Measurements from ENCODE around the gene SHLD1.
"Not testable (repeated sequence)": the region's sequence is repeated elsewhere in the genome, so short reads cannot be mapped to it uniquely, and the experiment has no call there.

SHLD1 gene

DNA sequence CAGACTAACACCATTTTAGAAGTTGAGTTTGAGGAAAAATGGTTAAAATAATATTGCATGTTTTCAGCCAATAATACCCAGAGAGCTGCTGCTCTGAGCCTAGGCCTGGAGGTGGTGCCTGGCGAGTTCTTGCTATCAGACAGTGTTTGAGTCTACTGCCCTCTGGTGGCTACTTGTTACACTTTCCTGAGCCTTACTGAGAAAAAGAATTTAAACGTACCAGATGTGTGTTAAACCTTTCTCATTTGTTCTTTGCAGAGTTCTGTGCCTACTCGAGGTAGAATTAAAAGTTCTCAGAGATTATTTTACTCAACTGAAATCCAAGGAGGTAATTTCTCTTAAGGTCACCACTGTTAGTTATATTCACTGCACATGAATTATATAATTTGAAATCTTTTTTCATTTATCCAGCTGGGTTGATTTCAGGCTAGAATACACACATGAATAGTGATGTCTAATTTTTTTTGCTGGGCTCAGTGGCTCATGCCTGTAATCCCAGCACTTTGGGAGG, 38.2 kb downstream of the SHLD1 start:
- Histone ChIP-seq H3K9me3 (ENCODE audit: control insufficient read depth in 5 of 5, low read length in 5 of 5) (no peaks in the 10 kb centered on the region), H3K27me3 (ENCODE audit: control insufficient read depth in 5 of 5, insufficient read depth in 4 of 5, low read length in 5 of 5) (no peaks in the 10 kb centered on the region), H3K27ac (ENCODE audit: low read depth, low read length) (no peak overlapping the region), H3K36me3 (ENCODE audit: control insufficient read depth in 5 of 5, insufficient read depth in 5 of 5, low read length in 5 of 5) (peaks cover 0 to 14% (median 0%) of the 10 kb centered on the region in 5 donors), H3K4me1 (ENCODE audit: control insufficient read depth in 5 of 5, insufficient read depth in 5 of 5, low read length in 5 of 5) (peaks cover 0 to 22% (median 18%) of the 10 kb centered on the region in 5 donors), H3K9ac (ENCODE audit: low read length in 5 of 5) (no peak overlapping the region), H3K4me3 (ENCODE audit: low read depth in 1 of 5, low read length in 5 of 5) (no peak overlapping the region)

DNA sequence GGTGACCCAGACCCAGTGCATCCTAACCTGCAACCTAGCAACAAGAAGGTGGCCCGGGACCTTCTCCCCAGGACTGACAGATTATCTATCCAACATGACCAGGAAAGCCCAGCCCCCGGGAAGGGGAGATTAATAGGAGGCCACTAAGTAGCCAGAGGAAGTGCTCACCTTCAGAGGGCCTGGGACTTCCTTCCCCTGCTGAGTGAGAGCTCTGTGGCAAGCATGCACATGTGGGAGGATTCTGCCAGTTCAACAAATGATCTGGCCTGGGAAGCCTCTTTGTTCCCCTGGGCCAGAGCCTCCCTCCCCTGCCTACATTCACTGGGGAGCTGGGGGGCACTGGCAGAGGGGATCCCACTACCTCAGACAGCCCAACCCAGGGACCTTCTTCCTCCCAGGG, 39.6 kb downstream of the SHLD1 start:
- H3K9ac ChIP-seq (ENCODE audit: low read length in 5 of 5): no peak overlapping the region
- H3K4me1 ChIP-seq (ENCODE audit: control insufficient read depth in 5 of 5, insufficient read depth in 5 of 5, low read length in 5 of 5): peaks cover 0 to 22% (median 18%) of the 10 kb centered on the region in 5 donors
- H3K4me3 ChIP-seq (ENCODE audit: low read depth in 1 of 5, low read length in 5 of 5): no peak overlapping the region
- no peak overlapping the region for H3K27ac ChIP-seq (ENCODE audit: low read depth, low read length)
- H3K36me3 ChIP-seq (ENCODE audit: control insufficient read depth in 5 of 5, insufficient read depth in 5 of 5, low read length in 5 of 5): peaks cover 0 to 11% (median 0%) of the 10 kb centered on the region in 5 donors
- no peaks in the 10 kb centered on the region for H3K9me3 ChIP-seq (ENCODE audit: control insufficient read depth in 5 of 5, low read length in 5 of 5)
- H3K27me3 ChIP-seq (ENCODE audit: control insufficient read depth in 5 of 5, insufficient read depth in 4 of 5, low read length in 5 of 5): no peaks in the 10 kb centered on the region

DNA sequence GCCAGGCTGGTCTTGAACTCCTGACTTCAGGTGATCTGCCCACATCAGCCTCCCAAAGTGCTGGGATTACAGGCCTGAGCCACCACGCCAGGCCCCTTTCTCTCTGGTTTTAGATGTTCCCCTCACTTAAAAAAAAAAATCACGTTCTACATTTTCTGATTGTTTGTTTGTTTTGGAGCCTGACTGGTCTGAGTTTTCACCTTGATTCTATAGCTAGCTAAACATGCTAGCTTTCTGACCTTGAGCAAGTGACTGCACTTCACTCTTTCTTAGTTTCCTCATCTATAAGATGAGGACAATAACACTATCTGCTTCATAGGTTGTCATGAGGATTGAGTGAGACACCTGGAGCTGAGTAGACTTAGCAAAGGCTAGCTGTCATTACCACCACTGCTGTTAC, 43.7 kb downstream of the SHLD1 start:
- no peaks in the 10 kb centered on the region for H3K9me3 ChIP-seq (ENCODE audit: control insufficient read depth in 5 of 5, low read length in 5 of 5)
- H3K27ac ChIP-seq (ENCODE audit: low read depth, low read length): no peak overlapping the region

DNA sequence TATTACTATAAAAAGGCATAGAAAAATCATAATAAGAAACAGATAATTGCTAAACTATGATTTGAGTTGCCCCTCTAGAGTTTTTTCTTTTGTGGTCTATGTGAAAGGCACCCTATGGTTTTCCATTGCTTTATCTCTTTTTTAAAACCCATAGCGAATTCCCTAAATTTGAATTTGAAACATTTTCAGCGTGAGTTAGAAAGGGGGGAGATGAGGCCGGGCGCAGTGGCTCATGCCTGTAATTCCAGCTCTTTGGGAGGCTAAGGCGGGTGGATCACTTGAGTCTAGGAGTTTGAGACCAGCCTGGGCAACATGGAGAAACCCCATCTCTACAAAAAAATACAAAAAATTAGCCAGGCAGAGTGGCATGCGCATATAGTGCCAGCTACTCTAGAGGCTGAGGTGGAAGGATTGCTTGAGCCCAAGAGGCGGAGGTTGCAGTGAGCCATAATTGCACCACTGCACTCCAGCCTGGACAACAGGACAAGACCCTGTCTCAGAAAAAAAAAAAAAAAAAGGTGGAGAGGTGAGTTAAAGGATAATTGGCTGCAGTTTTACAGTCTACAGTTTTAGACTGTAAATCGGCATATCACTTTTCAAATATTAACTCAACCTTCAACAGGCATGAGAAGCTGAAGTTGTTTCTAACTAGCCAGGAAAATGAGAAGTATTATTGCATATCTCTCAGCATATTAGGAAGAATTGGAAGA, 46.3 kb downstream of the SHLD1 start:
- peaks cover 0 to 2% (median 0%) of the 10 kb centered on the region in 5 donors for H3K36me3 ChIP-seq (ENCODE audit: control insufficient read depth in 5 of 5, insufficient read depth in 5 of 5, low read length in 5 of 5)
- no peak overlapping the region for H3K27ac ChIP-seq (ENCODE audit: low read depth, low read length)

More for the DNA sequence above, 43.7 kb downstream of the SHLD1 start:
- no peaks in the 10 kb centered on the region for H3K27me3 ChIP-seq (ENCODE audit: control insufficient read depth in 5 of 5, insufficient read depth in 4 of 5, low read length in 5 of 5)
- no peaks in the 10 kb centered on the region for H3K4me1 ChIP-seq (ENCODE audit: control insufficient read depth in 5 of 5, insufficient read depth in 5 of 5, low read length in 5 of 5)
- no peak overlapping the region for H3K4me3 ChIP-seq (ENCODE audit: low read depth in 1 of 5, low read length in 5 of 5)
- peaks cover 0 to 3% (median 0%) of the 10 kb centered on the region in 5 donors for H3K36me3 ChIP-seq (ENCODE audit: control insufficient read depth in 5 of 5, insufficient read depth in 5 of 5, low read length in 5 of 5)
- H3K9ac ChIP-seq (ENCODE audit: low read length in 5 of 5): no peak overlapping the region

DNA sequence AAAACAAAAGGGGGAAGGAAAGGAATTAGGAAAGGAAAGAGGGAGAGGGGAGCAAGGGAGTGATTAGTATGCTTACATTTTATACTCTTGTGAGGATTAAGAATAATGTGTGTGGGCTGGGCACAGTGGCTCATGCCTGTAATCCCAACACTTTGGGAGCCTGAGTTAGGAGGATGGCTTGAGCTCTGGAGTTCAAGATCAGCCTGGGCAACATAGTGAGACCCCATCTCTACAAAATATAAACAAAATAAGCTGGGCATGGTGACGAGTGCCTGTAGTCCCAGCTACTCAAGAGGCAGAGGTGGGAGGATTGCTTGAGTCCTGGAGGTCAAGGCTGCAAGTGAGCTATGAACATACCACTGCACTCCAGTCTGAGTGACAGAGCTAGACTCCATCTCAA, 47.0 kb downstream of the SHLD1 start:
- H3K4me3 ChIP-seq (ENCODE audit: low read depth in 1 of 5, low read length in 5 of 5): no peak overlapping the region
- no peaks in the 10 kb centered on the region for H3K27me3 ChIP-seq (ENCODE audit: control insufficient read depth in 5 of 5, insufficient read depth in 4 of 5, low read length in 5 of 5)
- H3K36me3 ChIP-seq (ENCODE audit: control insufficient read depth in 5 of 5, insufficient read depth in 5 of 5, low read length in 5 of 5): peaks cover 0 to 2% (median 0%) of the 10 kb centered on the region in 5 donors
- no peak overlapping the region for H3K9ac ChIP-seq (ENCODE audit: low read length in 5 of 5)
- no peaks in the 10 kb centered on the region for H3K9me3 ChIP-seq (ENCODE audit: control insufficient read depth in 5 of 5, low read length in 5 of 5)
- no peak overlapping the region for H3K27ac ChIP-seq (ENCODE audit: low read depth, low read length)
- H3K4me1 ChIP-seq (ENCODE audit: control insufficient read depth in 5 of 5, insufficient read depth in 5 of 5, low read length in 5 of 5): no peaks in the 10 kb centered on the region

More for the DNA sequence above, 46.3 kb downstream of the SHLD1 start:
- Histone ChIP-seq H3K9me3 (ENCODE audit: control insufficient read depth in 5 of 5, low read length in 5 of 5) (no peaks in the 10 kb centered on the region), H3K9ac (ENCODE audit: low read length in 5 of 5) (no peak overlapping the region), H3K27me3 (ENCODE audit: control insufficient read depth in 5 of 5, insufficient read depth in 4 of 5, low read length in 5 of 5) (no peaks in the 10 kb centered on the region), H3K4me3 (ENCODE audit: low read depth in 1 of 5, low read length in 5 of 5) (no peak overlapping the region), H3K4me1 (ENCODE audit: control insufficient read depth in 5 of 5, insufficient read depth in 5 of 5, low read length in 5 of 5) (no peaks in the 10 kb centered on the region)

DNA sequence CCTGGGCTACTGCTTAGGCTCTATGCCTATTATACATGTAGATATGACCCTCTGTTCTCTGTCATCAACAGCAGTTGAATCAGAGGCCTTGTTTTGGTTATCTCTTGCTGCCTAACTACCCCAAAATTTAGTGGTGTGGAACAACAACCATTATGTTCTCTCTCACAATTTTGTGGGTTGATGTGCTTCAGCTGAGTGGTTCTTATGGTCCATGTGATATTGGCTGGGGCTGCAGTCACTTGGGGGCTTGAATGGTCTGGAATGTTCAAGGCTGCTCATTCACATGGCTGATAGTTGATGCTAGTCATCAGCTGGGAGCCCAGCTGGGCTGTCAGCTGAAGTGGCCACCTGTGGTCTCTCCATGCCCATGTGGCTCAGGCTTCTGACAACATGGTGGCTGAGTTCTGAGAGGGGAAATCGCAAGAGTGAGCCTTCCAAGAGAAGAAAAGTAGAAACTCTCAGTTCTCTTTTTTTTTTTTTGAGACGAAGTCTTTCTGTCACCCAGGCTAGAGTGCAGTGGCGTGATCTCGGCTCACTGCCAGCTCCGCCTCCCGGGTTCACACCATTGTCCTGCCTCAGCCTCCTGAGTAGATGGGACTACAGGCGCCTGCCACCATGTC, 47.8 kb downstream of the SHLD1 start:
- Histone ChIP-seq H3K9ac (ENCODE audit: low read length in 5 of 5) (no peak overlapping the region), H3K9me3 (ENCODE audit: control insufficient read depth in 5 of 5, low read length in 5 of 5) (no peaks in the 10 kb centered on the region), H3K27me3 (ENCODE audit: control insufficient read depth in 5 of 5, insufficient read depth in 4 of 5, low read length in 5 of 5) (no peaks in the 10 kb centered on the region), H3K4me3 (ENCODE audit: low read depth in 1 of 5, low read length in 5 of 5) (no peak overlapping the region), H3K36me3 (ENCODE audit: control insufficient read depth in 5 of 5, insufficient read depth in 5 of 5, low read length in 5 of 5) (peaks cover 0 to 2% (median 0%) of the 10 kb centered on the region in 5 donors), H3K4me1 (ENCODE audit: control insufficient read depth in 5 of 5, insufficient read depth in 5 of 5, low read length in 5 of 5) (no peaks in the 10 kb centered on the region), H3K27ac (ENCODE audit: low read depth, low read length) (no peak overlapping the region)

DNA sequence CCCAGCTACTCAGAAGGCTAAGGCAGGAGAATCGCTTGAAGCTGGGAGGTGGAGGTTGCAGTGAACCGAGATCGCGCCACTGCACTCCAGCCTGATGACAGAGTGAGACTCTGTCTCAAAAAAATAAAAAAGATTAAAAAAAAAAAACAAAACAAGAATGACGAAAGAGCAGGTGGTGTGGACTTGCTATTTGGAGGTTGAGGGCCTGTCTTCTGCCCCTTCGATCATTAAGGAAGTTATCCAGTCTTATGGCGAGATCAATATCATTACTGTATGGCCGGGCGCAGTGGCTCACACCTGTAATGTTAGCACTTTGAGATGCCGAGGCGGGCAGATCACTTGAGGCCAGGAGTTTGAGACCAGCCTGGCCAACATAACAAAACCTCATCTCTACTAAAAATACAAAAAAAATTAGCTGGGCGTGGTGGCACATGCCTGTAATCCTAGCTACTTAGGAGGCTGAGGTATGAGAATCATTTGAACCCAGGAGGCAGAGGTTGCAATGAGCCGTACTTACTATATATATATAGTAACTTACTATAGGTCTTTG, 53.6 kb downstream of the SHLD1 start:
- H3K4me1 ChIP-seq (ENCODE audit: control insufficient read depth in 5 of 5, insufficient read depth in 5 of 5, low read length in 5 of 5): peaks cover 4 to 12% (median 10%) of the 10 kb centered on the region in 5 donors
- H3K9ac ChIP-seq (ENCODE audit: low read length in 5 of 5); H3K9me3 ChIP-seq (ENCODE audit: control insufficient read depth in 5 of 5, low read length in 5 of 5); H3K27me3 ChIP-seq (ENCODE audit: control insufficient read depth in 5 of 5, insufficient read depth in 4 of 5, low read length in 5 of 5); H3K36me3 ChIP-seq (ENCODE audit: control insufficient read depth in 5 of 5, insufficient read depth in 5 of 5, low read length in 5 of 5); H3K4me3 ChIP-seq (ENCODE audit: low read depth in 1 of 5, low read length in 5 of 5); H3K27ac ChIP-seq (ENCODE audit: low read depth, low read length): not testable (repeated sequence)

DNA sequence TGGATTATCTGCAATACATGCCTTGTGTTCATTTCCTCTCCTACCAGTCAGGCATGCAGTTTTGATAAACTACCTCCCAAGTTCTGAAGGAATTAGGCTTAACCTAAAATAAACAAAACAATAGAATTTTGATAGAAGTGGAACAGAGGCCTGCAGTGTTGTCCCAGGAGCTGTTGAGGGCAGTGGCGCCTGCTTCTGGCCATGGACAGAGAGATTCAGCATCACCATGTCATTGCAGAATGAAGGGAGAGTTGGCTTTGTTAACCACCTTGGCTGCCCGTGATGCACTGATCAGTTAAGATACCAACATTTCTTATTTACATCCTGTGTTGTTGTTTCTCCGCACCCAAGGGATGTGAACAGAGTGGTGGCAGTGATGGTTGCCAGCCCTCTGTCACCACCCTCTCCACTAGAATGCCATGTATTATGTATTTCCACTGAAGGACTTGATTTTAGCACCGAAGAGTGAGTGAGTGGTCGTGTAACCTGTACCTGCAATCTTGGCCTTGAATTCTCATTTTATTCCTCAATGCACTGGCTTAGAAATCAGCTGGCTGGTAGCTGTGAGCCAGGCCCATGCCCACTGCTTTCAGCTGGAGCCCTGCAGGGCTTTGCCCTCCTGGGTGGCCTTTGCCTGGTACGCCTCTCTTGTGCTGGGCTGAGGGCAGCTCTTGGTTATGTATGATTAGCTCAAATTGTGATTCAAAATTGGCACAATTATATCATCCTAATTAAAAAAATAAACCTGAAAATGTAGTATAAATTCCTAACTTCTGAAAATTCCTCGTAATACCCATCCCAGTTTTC, 56.5 kb downstream of the SHLD1 start:
- Histone ChIP-seq H3K27me3 (ENCODE audit: control insufficient read depth in 5 of 5, insufficient read depth in 4 of 5, low read length in 5 of 5) (no peaks in the 10 kb centered on the region), H3K36me3 (ENCODE audit: control insufficient read depth in 5 of 5, insufficient read depth in 5 of 5, low read length in 5 of 5) (no peaks in the 10 kb centered on the region), H3K4me1 (ENCODE audit: control insufficient read depth in 5 of 5, insufficient read depth in 5 of 5, low read length in 5 of 5) (peaks cover 4 to 12% (median 10%) of the 10 kb centered on the region in 5 donors), H3K27ac (ENCODE audit: low read depth, low read length) (no peak overlapping the region), H3K9ac (ENCODE audit: low read length in 5 of 5) (no peak overlapping the region), H3K4me3 (ENCODE audit: low read depth in 1 of 5, low read length in 5 of 5) (no peak overlapping the region), H3K9me3 (ENCODE audit: control insufficient read depth in 5 of 5, low read length in 5 of 5) (no peaks in the 10 kb centered on the region)

DNA sequence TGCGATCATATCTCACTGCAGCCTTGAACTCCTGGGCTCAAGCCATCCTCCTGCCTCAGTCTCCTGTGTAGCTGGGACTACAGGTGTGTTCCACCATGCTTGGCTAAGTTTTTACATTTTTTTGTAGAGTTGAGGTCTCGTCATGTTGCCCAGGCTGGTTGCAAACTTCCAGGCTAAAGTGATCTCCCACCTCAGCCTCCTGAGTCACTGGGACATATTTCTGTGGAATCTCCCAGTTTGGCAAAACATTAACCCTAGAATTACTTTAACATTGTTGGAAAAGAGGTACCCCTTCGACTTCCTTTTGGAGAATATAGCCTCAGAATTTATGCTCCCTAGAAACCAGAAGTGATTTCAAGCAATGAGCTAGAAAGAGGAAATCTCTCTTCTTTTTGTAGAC, 57.2 kb downstream of the SHLD1 start:
- Histone ChIP-seq H3K27me3 (ENCODE audit: control insufficient read depth in 5 of 5, insufficient read depth in 4 of 5, low read length in 5 of 5) (no peaks in the 10 kb centered on the region), H3K4me3 (ENCODE audit: low read depth in 1 of 5, low read length in 5 of 5) (no peak overlapping the region), H3K27ac (ENCODE audit: low read depth, low read length) (no peak overlapping the region), H3K4me1 (ENCODE audit: control insufficient read depth in 5 of 5, insufficient read depth in 5 of 5, low read length in 5 of 5) (peaks cover 4 to 12% (median 10%) of the 10 kb centered on the region in 5 donors), H3K36me3 (ENCODE audit: control insufficient read depth in 5 of 5, insufficient read depth in 5 of 5, low read length in 5 of 5) (no peaks in the 10 kb centered on the region), H3K9me3 (ENCODE audit: control insufficient read depth in 5 of 5, low read length in 5 of 5) (no peaks in the 10 kb centered on the region), H3K9ac (ENCODE audit: low read length in 5 of 5) (no peak overlapping the region)

Data from subcutaneous abdominal adipose tissue (tissue), 5 donors.